Gastrocnemius medialis (tissue), 4 donors: ENCODE data around the gene OR4N2. TPM values are rescaled to one million over a fixed set of nuclear protein-coding genes. Genes with fewer than 3 reads are reported as not detected.

Source experiments
- ATAC-seq, 2 donors: fragments of 150-250 bp; one replicate each; pipeline ENCODE4 v1.9.1; 2016
- DNase-seq, 2 donors: peaks; one replicate each; pipeline ENCODE4 v3.0.0-alpha.2; 2019
- H3K27ac ChIP-seq, 4 donors: fragments of 200-600 bp; sonication (generic); 1 replicate in 1 of 4; 2 replicates in 3 of 4; pipeline ENCODE4 v1.5.1; 2016 to 2018; ENCODE audit warnings: mild to moderate bottlenecking in 2 of 4, moderate library complexity in 1 of 4
- H3K27me3 ChIP-seq, 3 donors: fragments of 200-600 bp; sonication (generic) in 2 of 3; 1 replicate in 1 of 3; 2 replicates in 2 of 3; pipeline versions ENCODE4 v1.5.1 to v1.6.0; 2016 to 2019; ENCODE audit warnings: mild to moderate bottlenecking in 1 of 3, moderate library complexity in 1 of 3
- H3K36me3 ChIP-seq, 2 donors: fragments of 200-600 bp; sonication (generic) in 1 of 2; one replicate each; pipeline ENCODE4 v1.5.1; 2017 to 2018
- H3K4me1 ChIP-seq, 2 donors: fragments of 200-600 bp; sonication (generic) in 1 of 2; one replicate each; pipeline ENCODE4 v1.5.1; 2016 to 2017; ENCODE audit warnings: mild to moderate bottlenecking in 2 of 2
- H3K4me3 ChIP-seq, 4 donors: fragments of 200-600 bp; sonication (generic) in 3 of 4; 1 replicate in 1 of 4; 2 replicates in 3 of 4; pipeline ENCODE4 v1.5.1; 2016 to 2019; ENCODE audit warnings: mild to moderate bottlenecking in 2 of 4
- H3K9me3 ChIP-seq, 3 donors: fragments of 200-600 bp; sonication (generic) in 2 of 3; 1 replicate in 1 of 3; 2 replicates in 2 of 3; pipeline ENCODE4 v1.5.1; 2016 to 2019
- CTCF ChIP-seq, 5 experiments: fragments of 450-650 bp in 3 of 5; fragments of 200-600 bp in 2 of 5; sonication (generic) in 2 of 5; IDR thresholded peaks in 4 of 5; conservative IDR thresholded peaks in 1 of 5; 1 replicate in 4 of 5; 2 replicates in 1 of 5; pipeline ENCODE4 v1.5.1; 2016 to 2019; ENCODE audit warnings: antibody characterized with exemption in 5 of 5, mild to moderate bottlenecking in 3 of 5, moderate library complexity in 3 of 5
- POLR2A ChIP-seq, 2 donors: fragments of 450-650 bp; IDR thresholded peaks; one replicate each; pipeline ENCODE4 v1.6.1; 2017; ENCODE audit warnings: antibody characterized with exemption in 2 of 2, mild to moderate bottlenecking in 2 of 2, moderate library complexity in 2 of 2
- in situ Hi-C, 4 donors: fragments of 200-750 bp; cut with MboI; loops; one replicate each; pipeline versions ENCODE4 v1.15.0 to v1.8.0; 2017; ENCODE audit warnings: low sequenced_read_pairs in 4 of 4
- intact Hi-C: fragments of 100-400 bp; cut with DNase I; formaldehyde crosslinking; loops from one replicate; pipeline ENCODE4 v1.15.1; 2023; ENCODE audit warnings: low total_unique reads
- total RNA-seq, 4 donors: library from RNA; depleted of rRNA; stranded (reverse); fragments of >200 nt; gene quantifications; one replicate each; pipeline versions ENCODE4 v1.1.0 to v1.2.3, GENCODE V29; 2016

Gene OR4N2
- total RNA-seq, 4 donors from 2014 or later, result not detected

GRCh38 chr14:19878029-19878642 lies 74.6 kb downstream of the OR4N2 start:
- H3K4me3 ChIP-seq, result no peak overlapping the region
- no peaks in the 10 kb centered on the region for H3K9me3 ChIP-seq
- no peaks in the 10 kb centered on the region for H3K36me3 ChIP-seq
- intact Hi-C loops (no loop called here), in situ Hi-C loops (no loop called here)
- DNase-seq (no peak), ATAC-seq (no peak)
- TF ChIP-seq CTCF (IDR thresholded peaks at IDR 0.05 in 4 of 5, conservative IDR thresholded peaks at IDR 0.05 in 1 of 5), result peak in 2 of 5 experiments; percentile 26 to 38
- no peak for TF ChIP-seq POLR2A (IDR thresholded peaks at IDR 0.05)
- H3K4me1 ChIP-seq, result no peaks in the 10 kb centered on the region
- no peak overlapping the region for H3K27ac ChIP-seq
- no peaks in the 10 kb centered on the region for H3K27me3 ChIP-seq

Other genes starting within 250 kb of the OR4N2 start
- gene OR11H2, start 89.9 kb upstream of the OR4N2 start, total RNA-seq, result not detected
- gene OR4Q3, start 60.2 kb upstream of the OR4N2 start, total RNA-seq, result not detected
- gene OR4M1, start 30.3 kb upstream of the OR4N2 start, total RNA-seq, result not detected
- not detected for gene OR4K2, start 71.4 kb downstream of the OR4N2 start, total RNA-seq
- not detected for gene OR4K5, start 116.8 kb downstream of the OR4N2 start, total RNA-seq
- not detected for gene OR4K1, start 127.1 kb downstream of the OR4N2 start, total RNA-seq
- not detected for gene OR4K15, start 171.8 kb downstream of the OR4N2 start, total RNA-seq
- not detected for gene OR4Q2, start 198.4 kb downstream of the OR4N2 start, total RNA-seq
- not detected for gene OR4K14, start 215.5 kb downstream of the OR4N2 start, total RNA-seq
- not detected for gene OR4K13, start 232.3 kb downstream of the OR4N2 start, total RNA-seq